Activated naive CD4-positive, alpha-beta T cell treated with anti-CD3 and anti-CD28 coated beads, Interleukin-2, amount 50 U/mL, for 24 hours (primary cell): ENCODE measurements around the gene MPND.
A peak's percentile ranks its signal among the peaks of the same experiment; 100 is the strongest.

Source experiments
- H3K27ac Mint-ChIP-seq: one replicate; pipeline ENCODE4 v1.8.0; 2021; ENCODE audit warnings: mild to moderate bottlenecking, mixed read lengths
- H3K27me3 Mint-ChIP-seq: one replicate; pipeline ENCODE4 v1.8.0; 2021; ENCODE audit warnings: mixed read lengths
- H3K36me3 Mint-ChIP-seq: one replicate; pipeline ENCODE4 v1.8.0; 2021; ENCODE audit warnings: mixed read lengths
- H3K4me1 Mint-ChIP-seq: one replicate; pipeline ENCODE4 v1.8.0; 2021; ENCODE audit warnings: mixed read lengths
- H3K4me3 Mint-ChIP-seq: one replicate; pipeline ENCODE4 v1.8.0; 2021; ENCODE audit warnings: mild to moderate bottlenecking, mixed read lengths
- H3K9me3 Mint-ChIP-seq: one replicate; pipeline ENCODE4 v1.8.0; 2021; ENCODE audit warnings: mixed read lengths

The MPND gene

GRCh38 chr19:4354897-4355296 is 11.5 kb downstream of the MPND start:
- H3K9me3 Mint-ChIP-seq: no peaks in the 10 kb centered on the region
- H3K27me3 Mint-ChIP-seq: no peaks in the 10 kb centered on the region
- H3K27ac Mint-ChIP-seq: no peak overlapping the region
- no peaks in the 10 kb centered on the region for H3K36me3 Mint-ChIP-seq
- H3K4me3 Mint-ChIP-seq: no peak overlapping the region
- H3K4me1 Mint-ChIP-seq: peaks cover 4% of the 10 kb centered on the region

GRCh38 chr19:4357095-4357797 is 13.9 kb downstream of the MPND start:
- Mint-ChIP-seq H3K36me3 (peaks cover 2% of the 10 kb centered on the region), H3K27ac (no peak overlapping the region), H3K4me1 (peaks cover 4% of the 10 kb centered on the region), H3K27me3 (no peaks in the 10 kb centered on the region), H3K9me3 (no peaks in the 10 kb centered on the region), H3K4me3 (no peak overlapping the region)

GRCh38 chr19:4357921-4358326 is 14.6 kb downstream of the MPND start:
- Mint-ChIP-seq H3K27ac (no peak overlapping the region), H3K36me3 (peaks cover 2% of the 10 kb centered on the region), H3K27me3 (no peaks in the 10 kb centered on the region), H3K9me3 (no peaks in the 10 kb centered on the region), H3K4me3 (no peak overlapping the region), H3K4me1 (no peaks in the 10 kb centered on the region)

GRCh38 chr19:4358709-4359626 is 15.6 kb downstream of the MPND start:
- Mint-ChIP-seq H3K27me3 (no peaks in the 10 kb centered on the region), H3K4me1 (no peaks in the 10 kb centered on the region), H3K27ac (no peak overlapping the region), H3K4me3 (no peak overlapping the region), H3K9me3 (no peaks in the 10 kb centered on the region), H3K36me3 (peaks cover 2% of the 10 kb centered on the region)

- peaks cover 2% of the 10 kb centered on the region for H3K36me3 Mint-ChIP-seq
- H3K4me3 Mint-ChIP-seq: no peak overlapping the region
- no peaks in the 10 kb centered on the region for H3K9me3 Mint-ChIP-seq
- H3K27ac Mint-ChIP-seq: no peak overlapping the region
- H3K27me3 Mint-ChIP-seq: no peaks in the 10 kb centered on the region
- no peaks in the 10 kb centered on the region for H3K4me1 Mint-ChIP-seq
Measured at GRCh38 chr19:4359627-4360000, 16.3 kb downstream of the MPND start.

- peaks cover 2% of the 10 kb centered on the region for H3K36me3 Mint-ChIP-seq
- H3K4me1 Mint-ChIP-seq: no peaks in the 10 kb centered on the region
- no peak overlapping the region for H3K4me3 Mint-ChIP-seq
- H3K9me3 Mint-ChIP-seq: no peaks in the 10 kb centered on the region
- H3K27me3 Mint-ChIP-seq: no peaks in the 10 kb centered on the region
- H3K27ac Mint-ChIP-seq: no peak overlapping the region
Measured at GRCh38 chr19:4360081-4360569, 16.8 kb downstream of the MPND start.

GRCh38 chr19:4360641-4361151 is 17.3 kb downstream of the MPND start:
- H3K9me3 Mint-ChIP-seq: no peaks in the 10 kb centered on the region
- H3K36me3 Mint-ChIP-seq: peaks cover 2% of the 10 kb centered on the region
- H3K4me1 Mint-ChIP-seq: no peaks in the 10 kb centered on the region
- no peak overlapping the region for H3K4me3 Mint-ChIP-seq
- H3K27me3 Mint-ChIP-seq: no peaks in the 10 kb centered on the region
- H3K27ac Mint-ChIP-seq: no peak overlapping the region

GRCh38 chr19:4361152-4362046 is 18.0 kb downstream of the MPND start:
- Mint-ChIP-seq H3K9me3 (no peaks in the 10 kb centered on the region), H3K27me3 (no peaks in the 10 kb centered on the region), H3K27ac (no peak overlapping the region), H3K4me1 (no peaks in the 10 kb centered on the region), H3K36me3 (peaks cover 2% of the 10 kb centered on the region), H3K4me3 (no peak overlapping the region)

GRCh38 chr19:4362101-4362828 is 18.9 kb downstream of the MPND start:
- H3K36me3 Mint-ChIP-seq: peaks cover 2% of the 10 kb centered on the region
- H3K27ac Mint-ChIP-seq: no peak overlapping the region
- no peaks in the 10 kb centered on the region for H3K4me1 Mint-ChIP-seq
- H3K9me3 Mint-ChIP-seq: no peaks in the 10 kb centered on the region
- no peaks in the 10 kb centered on the region for H3K27me3 Mint-ChIP-seq
- H3K4me3 Mint-ChIP-seq: no peak overlapping the region

GRCh38 chr19:4362831-4363545 is 19.6 kb downstream of the MPND start:
- Mint-ChIP-seq H3K36me3 (peaks cover 2% of the 10 kb centered on the region), H3K27me3 (no peaks in the 10 kb centered on the region), H3K4me1 (peaks cover 5% of the 10 kb centered on the region), H3K9me3 (no peaks in the 10 kb centered on the region), H3K4me3 (no peak overlapping the region), H3K27ac (no peak overlapping the region)

GRCh38 chr19:4363571-4364304 is 20.4 kb downstream of the MPND start:
- H3K4me1 Mint-ChIP-seq: peaks cover 9% of the 10 kb centered on the region
- H3K9me3 Mint-ChIP-seq: no peaks in the 10 kb centered on the region
- H3K27ac Mint-ChIP-seq: peak overlapping the region; percentile 12
- H3K4me3 Mint-ChIP-seq: no peak overlapping the region
- peaks cover 2% of the 10 kb centered on the region for H3K36me3 Mint-ChIP-seq
- H3K27me3 Mint-ChIP-seq: no peaks in the 10 kb centered on the region

- Mint-ChIP-seq H3K27ac (no peak overlapping the region), H3K4me1 (peaks cover 21% of the 10 kb centered on the region), H3K9me3 (no peaks in the 10 kb centered on the region), H3K27me3 (no peaks in the 10 kb centered on the region), H3K36me3 (peaks cover 2% of the 10 kb centered on the region), H3K4me3 (no peak overlapping the region)
Measured at GRCh38 chr19:4365341-4365740, 22.0 kb downstream of the MPND start.

GRCh38 chr19:4365791-4366665 is 22.7 kb downstream of the MPND start:
- peaks cover 28% of the 10 kb centered on the region for H3K4me1 Mint-ChIP-seq

More at GRCh38 chr19:4365791-4366665, 22.7 kb downstream of the MPND start:
- H3K9me3 Mint-ChIP-seq: no peaks in the 10 kb centered on the region
- no peak overlapping the region for H3K27ac Mint-ChIP-seq
- H3K27me3 Mint-ChIP-seq: no peaks in the 10 kb centered on the region
- H3K4me3 Mint-ChIP-seq: no peak overlapping the region
- H3K36me3 Mint-ChIP-seq: peaks cover 2% of the 10 kb centered on the region
